Neural cell (in vitro differentiated cells): Measurements from ENCODE around the gene SLC7A6.

ENCODE experiments used
- CTCF ChIP-seq: fragments of 450-650 bp; IDR thresholded peaks from 2 replicates; pipeline ENCODE4 v1.5.1; 2014; ENCODE audit warnings: antibody characterized with exemption, mild to moderate bottlenecking, moderate library complexity; ENCODE audit not compliant: poor library complexity, severe bottlenecking
- EP300 ChIP-seq: fragments of 450-650 bp; conservative IDR thresholded peaks from 2 replicates; pipeline ENCODE4 v1.6.1; 2014; ENCODE audit warnings: antibody characterized with exemption, mild to moderate bottlenecking, moderate library complexity; ENCODE audit not compliant: poor library complexity, severe bottlenecking
- POLR2AphosphoS5 ChIP-seq: IDR thresholded peaks from 2 replicates; pipeline ENCODE4 v1.6.1; 2012
- RAD21 ChIP-seq: fragments of 450-650 bp; conservative IDR thresholded peaks from 2 replicates; pipeline ENCODE4 v1.6.1; 2014; ENCODE audit warnings: antibody characterized with exemption, mild to moderate bottlenecking, moderate library complexity
- SMC3 ChIP-seq: fragments of 450-650 bp; conservative IDR thresholded peaks from 2 replicates; pipeline ENCODE4 v1.6.1; 2014; ENCODE audit warnings: antibody characterized with exemption, mild to moderate bottlenecking, moderate library complexity; ENCODE audit not compliant: poor library complexity
- TAF1 ChIP-seq: IDR thresholded peaks from 2 replicates; pipeline ENCODE4 v1.6.1; 2012; ENCODE audit warnings: low read depth

- TF ChIP-seq CTCF = no peak
- no peak for TF ChIP-seq SMC3
- TF ChIP-seq RAD21 = no peak
- no peak for TF ChIP-seq POLR2AphosphoS5
- no peak for TF ChIP-seq TAF1
- no peak for TF ChIP-seq EP300
These were observed 28.1 kb downstream of the SLC7A6 start for GRCh38 chr16:68292425-68292824.
